ENCODE results near the gene CDH13.

DNA sequence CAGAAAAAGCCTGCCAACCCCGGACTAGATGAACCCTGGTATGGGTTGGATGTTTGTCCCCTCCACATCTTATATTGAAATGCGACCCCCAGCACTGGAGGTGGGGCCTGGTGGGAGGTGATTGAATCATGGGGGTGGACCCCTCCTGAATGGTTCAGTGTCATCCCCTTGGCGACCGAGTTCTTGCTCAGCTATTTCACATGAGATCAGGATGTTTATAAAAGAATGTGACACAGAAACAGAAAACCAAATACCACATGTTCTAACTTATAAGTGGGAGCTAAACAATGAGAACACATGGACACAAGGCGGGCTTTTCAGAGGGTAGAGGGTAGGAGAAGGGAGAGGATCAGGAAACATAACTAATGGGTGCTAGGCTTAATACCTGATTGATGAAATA lies 605.0 kb downstream of the CDH13 start:
- TF ChIP-seq, protein P1, sequence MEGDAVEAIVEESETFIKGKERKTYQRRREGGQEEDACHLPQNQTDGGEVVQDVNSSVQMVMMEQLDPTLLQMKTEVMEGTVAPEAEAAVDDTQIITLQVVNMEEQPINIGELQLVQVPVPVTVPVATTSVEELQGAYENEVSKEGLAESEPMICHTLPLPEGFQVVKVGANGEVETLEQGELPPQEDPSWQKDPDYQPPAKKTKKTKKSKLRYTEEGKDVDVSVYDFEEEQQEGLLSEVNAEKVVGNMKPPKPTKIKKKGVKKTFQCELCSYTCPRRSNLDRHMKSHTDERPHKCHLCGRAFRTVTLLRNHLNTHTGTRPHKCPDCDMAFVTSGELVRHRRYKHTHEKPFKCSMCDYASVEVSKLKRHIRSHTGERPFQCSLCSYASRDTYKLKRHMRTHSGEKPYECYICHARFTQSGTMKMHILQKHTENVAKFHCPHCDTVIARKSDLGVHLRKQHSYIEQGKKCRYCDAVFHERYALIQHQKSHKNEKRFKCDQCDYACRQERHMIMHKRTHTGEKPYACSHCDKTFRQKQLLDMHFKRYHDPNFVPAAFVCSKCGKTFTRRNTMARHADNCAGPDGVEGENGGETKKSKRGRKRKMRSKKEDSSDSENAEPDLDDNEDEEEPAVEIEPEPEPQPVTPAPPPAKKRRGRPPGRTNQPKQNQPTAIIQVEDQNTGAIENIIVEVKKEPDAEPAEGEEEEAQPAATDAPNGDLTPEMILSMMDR (conservative IDR thresholded peaks at IDR 0.05) = no peak
- no peak for TF ChIP-seq ZFX (IDR thresholded peaks at IDR 0.05)
